SJCRH30 (cell line): Measurements from ENCODE around the gene ANXA8L1. TPM values are rescaled to one million over a fixed set of nuclear protein-coding genes. Genes with fewer than 3 reads are reported as not detected.
"Not testable (repeated sequence)": the region's sequence is repeated elsewhere in the genome, so short reads cannot be mapped to it uniquely, and the experiment has no call there.

Source experiments
- DNase-seq, 2 experiments: peaks; one replicate each; pipeline ENCODE4 v3.0.0-alpha.2; 2015 to 2020
- H3K27ac ChIP-seq: fragments of 250-450 bp; sonication (Bioruptor Pico); 2 replicates; pipeline ENCODE4 v1.5.1; 2020; ENCODE audit warnings: mild to moderate bottlenecking, moderate library complexity
- H3K27me3 ChIP-seq: fragments of 250-450 bp; sonication (Bioruptor Pico); 2 replicates; pipeline ENCODE4 v1.5.1; 2020; ENCODE audit warnings: mild to moderate bottlenecking, moderate library complexity
- H3K36me3 ChIP-seq: fragments of 250-450 bp; sonication (Bioruptor Pico); 2 replicates; pipeline ENCODE4 v1.5.1; 2020; ENCODE audit warnings: mild to moderate bottlenecking, moderate library complexity
- H3K4me1 ChIP-seq: fragments of 250-450 bp; sonication (Bioruptor Pico); 2 replicates; pipeline ENCODE4 v1.5.1; 2020; ENCODE audit warnings: mild to moderate bottlenecking, moderate library complexity
- H3K4me3 ChIP-seq: fragments of 250-450 bp; sonication (Bioruptor Pico); 2 replicates; pipeline ENCODE4 v1.5.1; 2020; ENCODE audit warnings: mild to moderate bottlenecking, moderate library complexity
- H3K9me3 ChIP-seq: fragments of 250-450 bp; sonication (Bioruptor Pico); replicated peaks from 2 replicates; pipeline ENCODE4 v1.5.1; 2020; ENCODE audit warnings: mild to moderate bottlenecking, moderate library complexity
- total RNA-seq: library from RNA; depleted of rRNA; stranded (reverse); fragments of >200 nt; shearing (Covaris generic); gene quantifications from 2 replicates; pipeline ENCODE4 v1.2.3, GENCODE V29; 2014; rRNA removed

ANXA8L1 gene, protein sequence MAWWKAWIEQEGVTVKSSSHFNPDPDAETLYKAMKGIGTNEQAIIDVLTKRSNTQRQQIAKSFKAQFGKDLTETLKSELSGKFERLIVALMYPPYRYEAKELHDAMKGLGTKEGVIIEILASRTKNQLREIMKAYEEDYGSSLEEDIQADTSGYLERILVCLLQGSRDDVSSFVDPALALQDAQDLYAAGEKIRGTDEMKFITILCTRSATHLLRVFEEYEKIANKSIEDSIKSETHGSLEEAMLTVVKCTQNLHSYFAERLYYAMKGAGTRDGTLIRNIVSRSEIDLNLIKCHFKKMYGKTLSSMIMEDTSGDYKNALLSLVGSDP
- total RNA-seq = not detected in 2 replicates

DNA sequence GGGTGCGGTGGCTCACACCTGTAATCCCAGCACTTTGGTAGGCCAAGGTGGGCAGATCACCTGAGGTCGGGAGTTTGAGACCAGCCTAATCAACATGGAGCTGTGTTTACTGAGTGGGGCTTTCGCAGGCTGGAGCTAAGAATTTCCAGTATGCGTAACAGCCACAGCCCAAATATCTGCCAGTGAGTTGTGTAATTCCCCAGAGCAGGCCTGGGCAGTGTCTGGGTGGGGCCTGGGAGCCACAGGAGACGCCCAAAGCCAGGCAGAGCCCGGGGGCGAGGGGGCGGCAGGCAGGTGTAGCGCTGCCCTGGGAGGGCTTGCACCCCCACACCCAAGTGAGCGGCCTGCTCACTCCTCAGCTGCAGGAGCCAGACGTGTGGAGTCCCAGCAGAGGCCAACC, at the start of gene ANXA8L1:
Gene ANXA8L1 (plus strand): TSS at position 371 of the 400 bp plus-strand sequence. CDS start 76 bp downstream, outside the sequence.
- H3K27ac ChIP-seq, H3K27me3 ChIP-seq, DNase-seq: not testable (repeated sequence)

DNA sequence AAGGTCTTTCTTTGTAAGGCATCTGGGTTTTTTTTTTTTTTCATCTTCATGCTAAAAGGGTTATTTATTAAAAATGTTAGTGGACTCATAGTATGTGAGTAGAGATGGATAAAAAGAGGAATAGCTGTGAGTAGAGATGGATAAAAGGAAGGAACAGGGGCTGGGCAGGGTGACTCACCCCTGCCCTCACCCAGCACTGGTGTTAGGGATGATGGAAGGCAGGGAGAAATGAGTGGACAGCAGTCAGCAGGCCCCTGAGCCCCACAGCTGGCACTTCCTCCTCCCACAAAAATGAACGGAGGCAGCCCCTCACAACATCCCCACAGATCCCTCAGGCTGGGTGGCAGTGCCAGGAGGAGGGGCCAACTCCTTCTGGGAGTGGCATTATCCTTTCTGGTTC, 49.5 kb upstream of the ANXA8L1 start:
- Histone ChIP-seq H3K4me3 (no peak overlapping the region), H3K36me3 (no peaks in the 10 kb centered on the region), H3K4me1 (no peaks in the 10 kb centered on the region), H3K27me3 (no peaks in the 10 kb centered on the region), H3K27ac (no peak overlapping the region), H3K9me3 (no peaks in the 10 kb centered on the region)
- DNase-seq = no peak

More for the DNA sequence above, at the start of gene ANXA8L1:
- not testable (repeated sequence) for H3K9me3 ChIP-seq, H3K4me1 ChIP-seq, H3K4me3 ChIP-seq, H3K36me3 ChIP-seq

DNA sequence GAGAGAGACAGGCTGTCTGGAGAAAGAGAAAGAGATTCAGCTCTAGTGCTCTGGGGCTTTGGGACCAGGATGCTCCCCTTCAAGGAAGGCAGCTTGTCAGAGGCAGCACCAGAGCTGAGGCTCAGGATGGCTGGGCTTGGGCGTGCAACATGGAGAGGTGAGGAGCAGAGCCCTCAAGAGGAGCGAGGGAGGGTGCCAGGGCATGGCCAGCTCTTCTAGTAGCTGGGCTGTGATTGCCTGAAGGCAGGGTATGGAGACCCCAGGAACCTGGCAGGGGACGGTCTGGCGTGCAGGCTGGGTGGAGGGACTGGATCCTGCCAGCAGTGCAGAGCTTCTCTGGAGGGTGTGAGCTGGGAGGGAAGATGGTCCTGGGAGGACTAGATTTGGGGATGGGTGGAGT, 48.6 kb upstream of the ANXA8L1 start:
- H3K9me3 ChIP-seq = no peaks in the 10 kb centered on the region
- H3K4me3 ChIP-seq = no peak overlapping the region
- no peaks in the 10 kb centered on the region for H3K36me3 ChIP-seq
- H3K4me1 ChIP-seq = no peaks in the 10 kb centered on the region
- no peak for DNase-seq
- H3K27me3 ChIP-seq = no peaks in the 10 kb centered on the region
- no peak overlapping the region for H3K27ac ChIP-seq

DNA sequence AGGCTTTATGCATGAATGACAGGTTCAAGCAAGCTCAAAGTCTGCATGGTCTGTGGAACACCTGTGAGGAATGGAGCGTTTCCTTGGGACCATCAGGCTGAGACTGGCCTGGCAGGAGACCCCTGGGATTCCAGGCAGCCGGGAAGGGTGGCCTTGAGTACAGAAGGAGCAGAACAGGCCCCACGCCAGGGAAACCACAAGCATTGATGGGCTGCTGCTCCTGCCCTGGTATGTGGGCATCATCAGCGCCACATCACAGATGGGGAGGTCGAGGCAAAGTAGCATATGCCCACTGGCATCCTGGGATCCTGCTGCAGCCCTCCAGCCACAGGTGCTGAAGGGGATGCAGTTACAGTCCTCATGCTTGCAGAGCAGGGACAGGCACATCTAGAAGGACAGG, 47.9 kb upstream of the ANXA8L1 start:
- H3K4me3 ChIP-seq = no peak overlapping the region
- no peaks in the 10 kb centered on the region for H3K36me3 ChIP-seq
- H3K4me1 ChIP-seq = no peaks in the 10 kb centered on the region
- H3K9me3 ChIP-seq = no peaks in the 10 kb centered on the region
- no peaks in the 10 kb centered on the region for H3K27me3 ChIP-seq
- no peak overlapping the region for H3K27ac ChIP-seq
- no peak for DNase-seq

DNA sequence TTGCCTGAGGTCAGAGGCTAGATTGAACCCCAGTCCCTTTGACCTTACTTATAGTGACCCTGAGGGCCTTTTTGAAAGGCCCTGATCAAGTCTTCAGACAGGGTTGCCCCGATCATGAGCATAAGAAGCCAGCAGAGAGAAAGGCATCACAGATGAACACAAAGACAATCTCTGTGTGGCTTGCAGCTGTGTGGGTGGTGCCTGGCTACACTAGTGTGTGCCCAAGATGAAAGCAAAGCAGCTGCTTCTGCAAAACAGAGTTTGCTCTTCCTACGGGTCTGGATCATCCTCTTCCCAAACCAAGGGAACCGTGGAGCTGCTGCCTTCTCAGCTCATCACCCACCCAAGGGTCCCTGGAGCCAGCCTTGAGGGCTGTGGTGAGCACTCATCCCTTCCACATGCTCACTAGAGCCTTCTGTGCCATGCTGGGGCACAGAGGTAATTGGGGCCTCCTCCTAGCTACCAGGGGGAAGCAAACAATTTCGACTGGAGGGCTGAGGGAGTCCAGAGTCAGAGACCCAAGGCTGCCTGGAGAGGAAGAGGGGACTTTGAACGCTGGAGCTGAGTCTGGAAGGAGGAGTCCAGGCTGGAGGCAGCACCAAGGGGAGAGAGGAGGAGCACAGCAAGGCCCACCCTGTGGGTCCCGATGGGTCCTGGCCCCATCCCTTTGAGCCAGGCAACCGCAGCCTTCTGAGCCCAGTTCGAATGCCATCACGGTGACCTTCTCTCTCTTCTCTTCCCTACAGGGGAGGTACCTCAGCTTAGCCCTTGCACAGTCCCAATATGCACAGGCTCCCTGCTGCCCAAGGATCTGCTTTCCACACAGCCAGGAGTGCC, 46.5 kb upstream of the ANXA8L1 start:
- H3K4me3 ChIP-seq = no peak overlapping the region
- H3K27ac ChIP-seq = no peak overlapping the region
- no peak for DNase-seq
- no peaks in the 10 kb centered on the region for H3K4me1 ChIP-seq
- H3K9me3 ChIP-seq = no peaks in the 10 kb centered on the region
- no peaks in the 10 kb centered on the region for H3K36me3 ChIP-seq
- no peaks in the 10 kb centered on the region for H3K27me3 ChIP-seq

DNA sequence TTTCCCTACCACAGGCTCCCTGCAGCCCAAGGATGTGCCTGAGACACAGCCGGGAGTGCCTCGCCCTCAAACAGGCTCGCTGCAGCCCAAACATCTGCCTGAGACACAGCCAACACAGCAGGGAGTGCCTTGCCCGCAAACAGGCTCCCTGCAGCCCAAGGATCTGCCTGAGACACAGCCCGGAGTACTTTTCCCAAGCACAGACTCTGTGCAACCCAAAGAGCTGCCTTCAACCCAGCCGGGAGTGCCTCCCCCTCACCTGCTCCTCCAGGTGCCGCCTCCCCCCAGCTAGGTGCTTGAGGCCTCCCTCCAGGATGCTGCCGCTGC, 45.9 kb upstream of the ANXA8L1 start:
- H3K27me3 ChIP-seq = no peaks in the 10 kb centered on the region
- no peak overlapping the region for H3K27ac ChIP-seq
- H3K4me3 ChIP-seq = no peak overlapping the region
- H3K4me1 ChIP-seq = no peaks in the 10 kb centered on the region
- no peak for DNase-seq
- no peaks in the 10 kb centered on the region for H3K9me3 ChIP-seq
- H3K36me3 ChIP-seq = no peaks in the 10 kb centered on the region

DNA sequence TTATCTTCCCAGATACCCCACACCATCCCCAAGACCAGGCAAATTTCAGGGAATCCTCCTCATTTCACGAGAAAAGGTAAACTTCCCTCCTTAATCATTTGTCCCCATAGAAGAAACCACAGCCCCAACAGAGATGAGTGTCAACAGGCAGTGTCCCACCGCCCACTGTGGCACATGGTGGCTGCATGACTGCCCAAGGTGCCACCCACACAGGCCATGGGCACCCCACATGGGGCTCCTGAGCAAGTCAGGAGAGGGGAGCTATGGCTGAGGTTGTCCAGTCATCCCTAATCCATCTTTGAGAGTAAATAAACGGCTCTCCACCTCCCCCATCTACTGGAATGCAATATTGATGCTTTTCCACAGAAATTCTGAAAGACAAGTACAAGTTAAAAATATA, 44.7 kb upstream of the ANXA8L1 start:
- H3K9me3 ChIP-seq = no peaks in the 10 kb centered on the region

DNA sequence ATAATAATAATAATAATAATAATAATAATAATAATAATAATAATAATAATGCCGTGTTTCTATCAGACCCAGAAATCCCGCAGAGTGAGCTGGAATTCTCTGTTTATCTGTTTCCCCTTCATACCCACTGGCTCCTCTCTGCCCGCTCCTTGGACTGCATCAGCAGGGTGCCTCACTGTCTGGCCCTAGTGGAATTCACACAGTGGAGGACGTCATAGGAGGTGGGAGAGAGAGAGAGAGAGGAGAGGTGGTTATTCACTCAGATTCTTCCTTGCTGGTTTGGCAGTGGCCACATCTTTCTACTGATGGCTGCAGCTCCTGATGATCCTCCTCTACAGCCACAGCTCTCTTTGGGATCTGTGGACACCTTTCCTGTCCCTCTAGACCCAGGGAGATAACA, 10.1 kb upstream of the ANXA8L1 start:
- not testable (repeated sequence) for H3K4me3 ChIP-seq, DNase-seq, H3K4me1 ChIP-seq, H3K27ac ChIP-seq, H3K27me3 ChIP-seq, H3K36me3 ChIP-seq, H3K9me3 ChIP-seq

More for the DNA sequence above, 44.7 kb upstream of the ANXA8L1 start:
- Histone ChIP-seq H3K4me1 (no peaks in the 10 kb centered on the region), H3K27ac (no peak overlapping the region), H3K27me3 (no peaks in the 10 kb centered on the region), H3K4me3 (no peak overlapping the region), H3K36me3 (no peaks in the 10 kb centered on the region)
- DNase-seq = no peak

DNA sequence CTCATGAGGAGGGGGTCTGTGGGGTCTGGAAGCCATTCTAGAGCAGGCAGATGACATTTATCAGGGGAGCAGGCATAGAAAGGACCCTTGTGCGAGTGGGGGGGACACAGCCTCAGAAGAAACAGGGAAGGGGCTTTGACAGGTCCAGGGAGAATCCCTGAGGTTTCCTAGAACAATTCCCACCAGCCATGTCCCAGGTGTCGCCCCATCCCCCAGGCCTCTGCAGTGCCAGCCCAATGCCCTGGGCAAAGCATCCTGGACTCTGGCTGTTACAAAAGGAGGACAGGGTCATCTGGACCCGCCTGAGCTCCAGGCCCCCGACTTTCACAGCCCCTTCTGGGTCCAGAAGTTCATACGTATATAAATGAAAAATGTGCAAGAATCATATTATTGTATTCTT, 8.4 kb upstream of the ANXA8L1 start:
- DNase-seq, H3K27me3 ChIP-seq: not testable (repeated sequence)

DNA sequence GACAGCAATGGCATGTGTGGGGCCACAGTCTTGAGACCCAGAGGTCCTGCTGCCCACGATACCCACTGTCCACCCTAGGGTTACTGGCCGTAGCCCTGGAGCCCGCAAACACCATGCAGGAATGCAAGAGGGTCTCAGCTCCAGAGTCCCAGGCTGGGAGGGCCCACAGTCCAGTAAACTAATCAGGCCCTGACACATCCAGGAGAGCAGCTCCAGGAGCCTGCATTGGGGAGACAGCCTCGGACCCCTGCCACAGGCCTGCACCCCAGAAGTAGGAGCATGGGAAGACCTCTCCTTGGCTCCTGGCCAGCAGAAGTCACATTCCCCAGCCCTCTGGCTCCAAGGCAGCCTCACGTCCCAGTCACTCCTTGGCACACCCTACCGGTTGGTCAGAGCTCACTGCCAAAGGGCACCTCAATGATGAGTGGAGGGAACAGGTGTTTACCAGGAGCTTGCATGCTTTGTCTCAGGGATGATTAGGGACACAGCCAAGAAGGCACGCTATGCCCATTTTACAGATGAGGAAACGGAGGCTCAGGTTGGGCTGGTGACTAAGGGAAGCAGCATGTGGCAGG, 7.8 kb upstream of the ANXA8L1 start:
- H3K27ac ChIP-seq, DNase-seq, H3K27me3 ChIP-seq, H3K4me1 ChIP-seq, H3K36me3 ChIP-seq, H3K9me3 ChIP-seq, H3K4me3 ChIP-seq: not testable (repeated sequence)

More for the DNA sequence above, 8.4 kb upstream of the ANXA8L1 start:
- H3K4me1 ChIP-seq, H3K9me3 ChIP-seq, H3K27ac ChIP-seq, H3K4me3 ChIP-seq, H3K36me3 ChIP-seq: not testable (repeated sequence)

DNA sequence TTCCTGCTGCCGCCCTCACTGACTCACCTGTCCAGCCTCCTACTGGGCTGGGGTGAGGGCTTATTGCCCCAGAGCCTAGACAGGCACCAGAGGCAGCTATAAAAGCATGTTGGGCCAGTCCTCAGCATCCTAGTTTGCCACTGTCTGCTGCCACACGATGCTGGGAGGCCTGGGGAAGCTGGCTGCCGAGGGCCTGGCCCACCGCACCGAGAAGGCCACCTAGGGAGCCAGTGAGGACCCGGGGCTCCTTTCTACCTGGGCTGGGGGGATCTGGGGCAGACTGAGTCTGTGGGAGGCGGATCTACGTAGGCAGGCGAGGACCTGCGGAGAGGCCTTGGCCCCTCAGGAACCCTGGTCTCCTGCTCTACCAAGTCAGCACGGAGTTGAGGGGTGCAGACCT, 6.6 kb upstream of the ANXA8L1 start:
- not testable (repeated sequence) for H3K4me1 ChIP-seq, DNase-seq, H3K9me3 ChIP-seq

DNA sequence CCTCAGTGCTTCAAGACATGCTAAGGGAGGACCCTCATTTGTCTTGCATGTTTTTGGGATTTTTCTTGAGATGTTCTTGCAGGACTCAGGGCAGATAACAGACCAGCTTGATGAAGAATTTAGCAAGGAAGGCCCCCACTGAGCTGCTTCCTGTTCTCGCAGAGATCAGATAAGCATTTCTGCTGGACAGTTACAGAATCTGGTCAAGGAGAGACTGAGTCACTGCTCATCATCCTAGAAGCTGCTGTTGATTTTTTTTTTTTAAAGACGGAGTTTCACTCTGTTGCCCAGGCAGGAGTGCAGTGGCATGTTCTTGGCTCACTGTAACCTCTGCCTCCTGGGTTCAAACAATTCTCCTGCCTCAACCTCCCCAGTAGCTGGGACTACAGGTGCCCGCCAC, 1.2 kb upstream of the ANXA8L1 start:
- H3K27me3 ChIP-seq, H3K27ac ChIP-seq: not testable (repeated sequence)

More for the DNA sequence above, 6.6 kb upstream of the ANXA8L1 start:
- not testable (repeated sequence) for H3K27ac ChIP-seq, H3K4me3 ChIP-seq, H3K36me3 ChIP-seq, H3K27me3 ChIP-seq

DNA sequence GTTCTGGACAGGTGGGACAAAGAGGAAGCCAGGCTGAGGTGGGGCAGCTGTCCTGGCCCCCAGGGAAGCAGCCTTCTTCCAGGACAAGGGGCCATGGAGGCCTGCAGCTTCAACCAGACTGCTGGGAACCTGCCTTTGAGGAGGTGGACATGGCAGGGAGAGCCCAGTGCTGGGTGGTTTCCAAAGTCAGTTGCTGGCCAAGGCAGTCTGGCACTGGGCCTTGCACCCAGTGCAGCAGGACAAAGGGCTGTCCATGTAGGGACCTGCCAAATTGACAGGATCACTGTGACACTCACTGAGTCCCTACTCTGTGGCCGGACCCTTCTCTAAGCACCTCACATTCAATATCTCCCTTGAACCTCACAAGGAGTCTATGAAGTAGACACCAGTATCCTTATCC, 1.4 kb downstream of the ANXA8L1 start:
- not testable (repeated sequence) for H3K9me3 ChIP-seq, H3K36me3 ChIP-seq, H3K4me3 ChIP-seq, H3K27ac ChIP-seq, DNase-seq, H3K4me1 ChIP-seq, H3K27me3 ChIP-seq

More for the DNA sequence above, 1.2 kb upstream of the ANXA8L1 start:
- not testable (repeated sequence) for H3K9me3 ChIP-seq, DNase-seq, H3K36me3 ChIP-seq, H3K4me1 ChIP-seq, H3K4me3 ChIP-seq

DNA sequence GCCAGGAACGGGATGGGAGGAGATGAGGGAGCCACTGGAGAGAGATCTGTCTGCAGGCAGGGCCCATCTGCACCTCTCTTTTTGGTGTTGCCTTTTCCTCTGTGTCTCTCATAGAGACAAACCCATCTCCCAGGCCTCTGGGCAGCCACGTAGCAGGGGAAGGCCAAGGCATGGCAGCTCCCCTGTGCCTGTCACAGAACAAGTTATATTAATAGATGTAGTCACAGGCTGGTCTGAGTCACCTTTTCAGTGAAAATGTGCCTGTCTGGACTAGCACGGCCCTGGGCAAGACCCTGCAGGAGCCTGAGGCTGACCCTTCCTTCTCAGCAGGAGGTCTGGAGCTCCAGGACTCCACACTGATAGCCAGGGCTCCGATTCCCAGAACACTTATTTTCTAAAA, 2.1 kb downstream of the ANXA8L1 start:
- H3K4me3 ChIP-seq, H3K36me3 ChIP-seq, H3K27me3 ChIP-seq, DNase-seq, H3K4me1 ChIP-seq, H3K9me3 ChIP-seq, H3K27ac ChIP-seq: not testable (repeated sequence)

DNA sequence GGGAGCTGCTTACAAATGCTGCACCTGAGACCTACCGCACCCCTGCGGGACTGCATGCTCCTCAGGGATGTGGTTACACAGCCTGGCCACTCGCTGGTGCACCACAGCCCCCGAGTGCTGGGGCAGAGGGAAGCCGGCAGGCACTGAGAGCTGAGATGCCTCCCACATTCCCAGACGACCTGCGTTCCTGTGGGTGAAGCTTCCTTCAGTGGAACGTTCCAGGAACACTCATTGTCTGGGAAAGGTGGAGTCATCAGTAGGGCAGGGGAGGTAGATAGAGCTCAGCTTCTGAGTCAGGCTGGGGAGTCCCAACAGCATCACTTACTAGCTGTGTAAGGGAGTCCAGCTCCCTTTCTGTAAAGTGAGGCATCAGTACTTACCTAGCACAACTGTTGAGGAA, 2.5 kb downstream of the ANXA8L1 start:
- H3K4me3 ChIP-seq, H3K36me3 ChIP-seq, H3K27ac ChIP-seq, H3K27me3 ChIP-seq, H3K4me1 ChIP-seq, H3K9me3 ChIP-seq, DNase-seq: not testable (repeated sequence)
